ENCODE results near the gene GNG4.
"Not testable (repeated sequence)": the region's sequence is repeated elsewhere in the genome, so short reads cannot be mapped to it uniquely, and the experiment has no call there.

Gene GNG4

DNA sequence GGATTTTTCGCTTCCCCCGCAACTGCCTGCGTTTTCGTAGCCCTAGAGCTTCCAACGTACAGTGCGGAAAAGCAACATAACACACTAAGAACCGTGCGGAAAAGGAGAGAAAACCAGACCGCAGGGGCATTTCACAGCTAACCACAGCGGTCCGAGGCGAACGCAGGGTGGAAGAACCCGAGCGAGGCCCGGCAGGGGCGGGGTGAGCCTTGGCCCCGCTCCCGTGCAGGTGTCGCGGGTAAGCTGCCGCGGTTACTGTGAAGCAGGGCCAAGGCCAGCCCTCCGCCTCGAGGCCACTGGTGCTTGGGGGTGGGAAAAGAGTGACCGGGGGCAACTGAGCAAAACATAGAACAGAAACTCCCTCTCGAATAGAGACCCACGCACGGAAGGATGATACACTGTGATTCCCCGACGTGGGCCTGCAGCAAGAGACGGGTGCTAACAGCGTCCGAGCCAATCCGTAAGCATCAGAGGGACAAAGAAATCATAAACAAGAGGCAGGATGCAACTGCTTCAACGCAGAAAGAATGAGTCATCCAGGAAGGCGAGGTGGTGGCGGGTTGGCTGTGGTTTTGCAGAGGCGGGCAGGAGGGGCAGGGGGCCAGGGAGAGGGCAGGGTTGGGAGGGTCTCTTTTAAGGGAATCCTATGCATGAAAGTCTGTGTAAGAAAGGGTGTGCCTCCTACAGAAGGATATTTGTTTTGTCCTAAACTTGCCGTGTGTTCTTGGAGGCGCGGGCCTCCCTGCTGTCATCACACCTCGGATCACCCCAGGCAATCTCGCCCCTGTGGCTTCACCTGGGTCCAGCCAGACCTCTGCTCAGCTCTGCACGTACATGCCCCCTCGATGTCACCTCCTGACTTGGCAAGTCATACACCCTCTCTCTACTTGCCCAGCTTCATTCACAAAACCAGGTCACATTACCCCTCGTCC, 7.3 kb downstream of the GNG4 start:
- Mint-ChIP-seq H3K27ac (peak overlapping the region; percentile 83 to 89), H3K9me3 (no peaks in the 10 kb centered on the region), H3K27me3 (peaks cover 60% of the 10 kb centered on the region), H3K4me1 (peaks cover 64% of the 10 kb centered on the region), H3K4me3 (peak overlapping the region; percentile 62 to 78)
- ATAC-seq = peak; percentile 91
- peak; percentile 79 to 88 for DNase-seq

- DNase-seq (no peak), ATAC-seq (no peak)
- H3K9me3 Mint-ChIP-seq = no peaks in the 10 kb centered on the region
- peaks cover 43% of the 10 kb centered on the region for H3K27me3 Mint-ChIP-seq
- peaks cover 56% of the 10 kb centered on the region for H3K4me1 Mint-ChIP-seq
- H3K27ac Mint-ChIP-seq = no peak overlapping the region
- H3K4me3 Mint-ChIP-seq = no peak overlapping the region
Observed at GRCh38 chr1:235640580-235640979, 9.0 kb downstream of the GNG4 start.

- H3K9me3 Mint-ChIP-seq = no peaks in the 10 kb centered on the region
- H3K4me1 Mint-ChIP-seq = peaks cover 48% of the 10 kb centered on the region
- H3K4me3 Mint-ChIP-seq = no peak overlapping the region
- no peak for ATAC-seq
- DNase-seq = no peak
- no peak overlapping the region for H3K27ac Mint-ChIP-seq
- peaks cover 39% of the 10 kb centered on the region for H3K27me3 Mint-ChIP-seq
Observed at GRCh38 chr1:235639226-235640205, 10.1 kb downstream of the GNG4 start.

DNA sequence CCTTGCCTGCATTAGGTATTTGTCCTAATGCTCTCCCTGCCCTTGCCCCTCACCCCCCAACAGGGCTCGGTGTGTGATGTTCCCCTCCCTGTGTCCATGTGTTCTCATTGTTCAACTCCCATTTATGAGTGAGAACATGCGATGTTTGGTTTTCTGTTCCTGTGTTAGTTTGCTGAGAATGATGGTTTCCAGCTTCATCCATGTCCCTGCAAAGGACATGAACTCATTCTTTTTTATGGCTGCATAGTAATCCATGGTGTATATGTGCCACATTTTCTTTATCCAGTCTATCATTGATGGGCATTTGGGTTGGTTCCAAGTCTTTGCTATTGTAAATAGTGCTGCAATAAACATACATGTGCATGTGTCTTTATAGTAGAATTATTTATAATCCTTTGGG, 11.0 kb downstream of the GNG4 start:
- Mint-ChIP-seq H3K27me3 (peaks cover 39% of the 10 kb centered on the region), H3K4me1 (peaks cover 39% of the 10 kb centered on the region)
- not testable (repeated sequence) for H3K4me3 Mint-ChIP-seq, H3K9me3 Mint-ChIP-seq, DNase-seq, H3K27ac Mint-ChIP-seq, ATAC-seq

DNA sequence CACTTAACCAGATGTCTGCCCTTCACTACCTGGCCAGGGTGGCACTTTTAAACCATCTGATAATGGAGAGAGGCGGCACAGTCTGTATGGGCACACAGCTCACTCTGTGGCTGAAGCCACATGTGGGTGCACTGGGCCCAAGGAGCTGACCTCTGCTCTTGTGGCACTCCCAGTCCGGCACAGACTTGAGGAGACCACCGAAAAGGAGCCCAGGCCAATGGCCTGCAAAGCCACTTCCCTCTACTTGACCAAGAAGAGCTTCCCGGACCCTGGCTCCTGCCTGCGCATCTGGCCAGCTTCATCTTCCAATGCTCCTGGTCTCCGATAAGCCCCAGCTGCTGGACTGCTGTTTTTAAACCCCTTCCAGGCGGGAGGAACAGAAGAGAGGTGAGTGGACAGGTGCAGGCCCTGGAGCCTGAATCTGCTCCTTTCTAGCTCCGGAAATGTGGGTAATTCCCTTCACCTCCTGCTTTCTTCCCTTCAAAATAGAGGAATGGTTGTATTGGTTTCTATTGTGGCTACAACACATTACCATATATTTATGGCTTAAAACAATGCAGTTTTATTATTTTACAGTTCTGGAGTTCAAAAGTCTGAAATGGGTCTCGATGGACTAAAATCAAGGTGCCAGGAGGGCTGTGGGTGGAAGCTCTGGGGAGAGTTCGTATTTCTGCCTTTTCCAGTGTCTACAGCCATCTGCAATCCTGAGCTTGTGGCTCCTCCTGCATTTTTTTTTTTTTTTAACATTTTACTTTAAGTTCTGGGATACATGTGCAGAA, 11.6 kb downstream of the GNG4 start:
- no peak for DNase-seq
- Mint-ChIP-seq H3K4me3 (no peak overlapping the region), H3K9me3 (no peaks in the 10 kb centered on the region), H3K4me1 (peaks cover 36% of the 10 kb centered on the region), H3K27me3 (peaks cover 39% of the 10 kb centered on the region), H3K27ac (no peak overlapping the region)
- ATAC-seq = no peak

- H3K9me3 Mint-ChIP-seq = no peaks in the 10 kb centered on the region
- ATAC-seq (no peak), DNase-seq (no peak)
- H3K4me1 Mint-ChIP-seq = peaks cover 30% of the 10 kb centered on the region
- no peak overlapping the region for H3K4me3 Mint-ChIP-seq
- H3K27ac Mint-ChIP-seq = no peak overlapping the region
- peaks cover 51% of the 10 kb centered on the region for H3K27me3 Mint-ChIP-seq
Observed at GRCh38 chr1:235635938-235636662, 13.5 kb downstream of the GNG4 start.

- Mint-ChIP-seq H3K27ac (no peak overlapping the region), H3K9me3 (no peaks in the 10 kb centered on the region), H3K4me3 (peak overlapping the region; percentile 30 to 65), H3K27me3 (peaks cover 45% of the 10 kb centered on the region), H3K4me1 (peaks cover 14% of the 10 kb centered on the region)
- DNase-seq (no peak), ATAC-seq (no peak)
Observed at GRCh38 chr1:235632506-235633401, 16.8 kb downstream of the GNG4 start.

- peaks cover 14% of the 10 kb centered on the region for H3K4me1 Mint-ChIP-seq
- DNase-seq = no peak
- ATAC-seq = no peak
- H3K27ac Mint-ChIP-seq = peak overlapping the region in 1 of 2 donors; percentile 63
- peaks cover 45% of the 10 kb centered on the region for H3K27me3 Mint-ChIP-seq
- no peak overlapping the region for H3K4me3 Mint-ChIP-seq
- no peaks in the 10 kb centered on the region for H3K9me3 Mint-ChIP-seq
Observed at GRCh38 chr1:235631816-235632215, 17.8 kb downstream of the GNG4 start.

DNA sequence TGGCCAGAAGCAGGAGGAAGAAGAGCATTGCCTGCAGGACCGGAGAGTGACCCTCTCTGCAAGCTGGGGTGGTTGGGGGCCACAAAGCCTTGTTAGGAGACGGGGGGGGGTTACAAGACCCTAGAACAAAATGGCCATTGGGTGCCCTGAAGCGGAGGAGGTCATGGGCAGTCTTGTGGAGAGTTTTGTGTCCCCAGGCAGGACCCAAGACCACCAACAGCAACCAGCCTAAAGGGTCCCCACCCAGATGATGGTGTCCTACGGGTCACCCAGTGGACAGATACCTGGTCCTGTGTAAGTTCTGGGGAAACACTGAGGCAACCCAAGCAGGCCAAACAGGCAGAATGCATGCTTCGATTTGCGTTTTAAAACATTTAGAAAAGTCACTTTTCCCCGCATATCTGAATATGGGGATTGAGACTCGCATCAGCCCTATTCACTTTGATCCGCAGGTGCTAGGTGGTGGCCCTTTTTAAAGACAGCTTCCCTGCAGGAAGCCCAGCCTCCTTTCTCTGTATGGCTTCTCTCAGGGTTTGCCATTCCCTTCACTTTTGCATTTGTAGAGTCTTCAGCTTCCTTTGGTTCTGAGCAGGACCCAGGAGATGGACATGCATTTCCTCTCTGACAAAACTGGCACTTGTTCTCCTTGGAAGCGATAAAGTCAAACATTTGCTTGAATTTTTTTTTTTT, 21.1 kb downstream of the GNG4 start:
- ATAC-seq (no peak), DNase-seq (no peak)
- Mint-ChIP-seq H3K27ac (no peak overlapping the region), H3K4me3 (no peak overlapping the region), H3K4me1 (peaks cover 25% of the 10 kb centered on the region), H3K27me3 (peaks cover 58% of the 10 kb centered on the region), H3K9me3 (no peaks in the 10 kb centered on the region)

DNA sequence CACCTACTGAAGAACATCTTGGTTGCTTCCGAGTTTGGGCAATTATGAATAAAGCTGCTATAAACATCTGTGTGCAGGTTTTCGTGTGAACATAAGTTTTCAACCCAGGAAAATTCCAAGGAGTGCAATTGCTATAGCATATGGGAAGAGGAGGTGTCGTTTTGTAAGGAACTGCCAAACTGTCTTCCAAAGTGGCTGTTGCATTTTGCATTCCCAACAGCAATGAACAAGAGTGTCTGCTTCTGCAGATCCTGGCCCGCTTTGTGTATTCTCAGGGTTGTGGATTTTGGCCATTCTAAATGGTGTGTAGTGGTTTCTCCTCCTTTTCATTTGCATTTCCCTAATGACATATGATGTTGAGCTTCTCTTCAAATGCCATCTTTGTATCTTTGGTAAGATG, 23.8 kb downstream of the GNG4 start:
- Mint-ChIP-seq H3K4me3 (no peak overlapping the region), H3K27ac (no peak overlapping the region), H3K4me1 (peaks cover 11% of the 10 kb centered on the region), H3K9me3 (no peaks in the 10 kb centered on the region), H3K27me3 (peaks cover 42% of the 10 kb centered on the region)
- DNase-seq (no peak), ATAC-seq (no peak)

- Mint-ChIP-seq H3K9me3 (no peaks in the 10 kb centered on the region), H3K27ac (no peak overlapping the region), H3K27me3 (peaks cover 39% of the 10 kb centered on the region), H3K4me1 (peaks cover 11% of the 10 kb centered on the region), H3K4me3 (no peak overlapping the region)
- no peak for DNase-seq
- no peak for ATAC-seq
Observed at GRCh38 chr1:235625340-235625739, 24.2 kb downstream of the GNG4 start.

GRCh38 chr1:235624721-235625333, 24.8 kb downstream of the GNG4 start:
- Mint-ChIP-seq H3K9me3 (no peaks in the 10 kb centered on the region), H3K27ac (no peak overlapping the region), H3K27me3 (peaks cover 35% of the 10 kb centered on the region), H3K4me3 (no peak overlapping the region), H3K4me1 (peaks cover 11% of the 10 kb centered on the region)
- no peak for DNase-seq
- ATAC-seq = no peak
